HepG2 (cell line): ENCODE data around the gene IGDCC3. TPM values are rescaled to one million over a fixed set of nuclear protein-coding genes. Genes with fewer than 3 reads are reported as not detected.

Experiments
- BRD4 ChIP-seq: sonication (generic); formaldehyde crosslinking; IDR thresholded peaks from 2 replicates; pipeline ENCODE4 v1.4.0; 2020; ENCODE audit warnings: missing genetic modification reagents
- CBFB ChIP-seq: sonication (generic); formaldehyde crosslinking; IDR thresholded peaks from 2 replicates; pipeline ENCODE4 v1.4.0; 2020; ENCODE audit warnings: missing genetic modification reagents
- CCAR2 ChIP-seq: fragments of 200-400 bp; formaldehyde crosslinking; optimal IDR thresholded peaks from 2 replicates; pipeline ENCODE3; 2018; ENCODE audit warnings: low read depth, mild to moderate bottlenecking, low read length, moderate library complexity
- DNMT1 ChIP-seq: sonication (generic); formaldehyde crosslinking; IDR thresholded peaks from 2 replicates; pipeline ENCODE4 v1.5.1; 2020; ENCODE audit warnings: mild to moderate bottlenecking, missing genetic modification reagents
- E2F5 ChIP-seq: sonication (generic); formaldehyde crosslinking; conservative IDR thresholded peaks from 2 replicates; pipeline ENCODE4 v1.4.0; 2020; ENCODE audit warnings: missing genetic modification reagents
- HIVEP1 ChIP-seq: sonication (generic); formaldehyde crosslinking; IDR thresholded peaks from 2 replicates; pipeline ENCODE4 v1.4.0; 2020; ENCODE audit warnings: mild to moderate bottlenecking, missing genetic modification reagents
- KDM3A ChIP-seq: IDR thresholded peaks from 2 replicates; pipeline ENCODE4 v1.6.1; 2018; ENCODE audit warnings: low read depth, missing compliant biosample characterization
- KLF9 ChIP-seq: IDR thresholded peaks from 2 replicates; pipeline ENCODE4 v1.6.1; 2016; ENCODE audit warnings: low read depth
- MED1 ChIP-seq: sonication (generic); formaldehyde crosslinking; IDR thresholded peaks from 2 replicates; pipeline ENCODE4 v1.4.0; 2020; ENCODE audit warnings: missing genetic modification reagents
- MZF1 ChIP-seq: sonication (generic); formaldehyde crosslinking; IDR thresholded peaks from 2 replicates; pipeline ENCODE4 v1.8.1; 2023; ENCODE audit warnings: mild to moderate bottlenecking, missing genetic modification reagents, borderline replicate concordance
- NFE2L2 ChIP-seq: fragments of 150-350 bp; IDR thresholded peaks from 2 replicates; pipeline ENCODE4 v1.6.1; 2014; ENCODE audit warnings: low read length
- THRA ChIP-seq: sonication (generic); formaldehyde crosslinking; IDR thresholded peaks from 2 replicates; pipeline ENCODE4 v1.4.0; 2020; ENCODE audit warnings: missing genetic modification reagents, borderline replicate concordance
- TRAFD1 ChIP-seq: sonication (generic); formaldehyde crosslinking; IDR thresholded peaks from 2 replicates; pipeline ENCODE4 v1.5.1; 2020; ENCODE audit warnings: missing genetic modification reagents, mild to moderate bottlenecking, borderline replicate concordance
- ZNF121 ChIP-seq: sonication (generic); formaldehyde crosslinking; IDR thresholded peaks from 2 replicates; pipeline ENCODE4 v1.5.0; 2020; ENCODE audit warnings: mild to moderate bottlenecking, missing genetic modification reagents
- ZNF205 ChIP-seq: IDR thresholded peaks from 2 replicates; pipeline ENCODE4 v1.6.1; 2018; ENCODE audit warnings: missing biosample characterization, missing genetic modification reagents
- ZNF281 ChIP-seq: sonication (generic); formaldehyde crosslinking; IDR thresholded peaks from 2 replicates; pipeline ENCODE4 v1.4.0; 2020; ENCODE audit warnings: missing genetic modification reagents, borderline replicate concordance
- ZNF382 ChIP-seq: sonication (generic); formaldehyde crosslinking; IDR thresholded peaks from 2 replicates; pipeline ENCODE4 v1.5.0; 2020; ENCODE audit warnings: missing genetic modification reagents, mild to moderate bottlenecking, borderline replicate concordance
- ZNF547 ChIP-seq: sonication (generic); formaldehyde crosslinking; IDR thresholded peaks from 2 replicates; pipeline ENCODE4 v1.5.1; 2020; ENCODE audit warnings: mild to moderate bottlenecking, missing genetic modification reagents
- ZNF574 ChIP-seq: sonication (generic); formaldehyde crosslinking; IDR thresholded peaks from 2 replicates; pipeline ENCODE4 v1.4.0; 2020; ENCODE audit warnings: missing genetic modification reagents
- ZNF720 ChIP-seq: sonication (generic); formaldehyde crosslinking; IDR thresholded peaks from 2 replicates; pipeline ENCODE4 v1.4.0; 2020; ENCODE audit warnings: missing genetic modification reagents
- polyA plus RNA-seq, 8 experiments: library from polyadenylated mRNA; depleted of rRNA in 3 of 8; stranded (reverse) in 7 of 8; unstranded in 1 of 8; fragments of >200 nt; fragmentation: Illumina TruSeq in 4 of 8; extraction: Trizol in 4 of 8; gene quantifications; 2 replicates each; pipeline versions ENCODE4 v1.2.1 to v1.2.3, GENCODE V29; 2011 to 2016; ENCODE audit warnings: low read depth in 4 of 8, missing spikeins in 1 of 8, mixed read lengths in 1 of 8; ENCODE audit not compliant: insufficient read depth in 1 of 8
- total RNA-seq, 5 experiments: library from RNA; depleted of rRNA; stranded (reverse); fragments of >200 nt; fragmentation: Illumina TruSeq; extraction: Trizol; gene quantifications; 2 replicates each; pipeline ENCODE4 v1.2.3, GENCODE V29; 2016; ENCODE audit warnings: low read depth in 1 of 5

Gene IGDCC3
- total and polyA plus RNA-seq, 2 of the 13 experiments (the other 11 are each of a cell fraction or from before 2014, with no cell fraction given), result 30.1 to 51.8 TPM

- TF ChIP-seq ZNF382 (CRISPR knock-in tag), result no peak
- peak; percentile 65; the same call in 1 of the 2 replicates for TF ChIP-seq KDM3A (CRISPR knock-in tag)
- TF ChIP-seq DNMT1 (CRISPR knock-in tag), result no peak
- no peak for TF ChIP-seq ZNF547 (CRISPR knock-in tag)
- peak; percentile 79 for TF ChIP-seq ZNF281 (CRISPR knock-in tag)
- TF ChIP-seq TRAFD1 (CRISPR knock-in tag), result no peak
- peak; percentile 76 for TF ChIP-seq HIVEP1 (CRISPR knock-in tag)
- no peak for TF ChIP-seq E2F5 (CRISPR knock-in tag)
- TF ChIP-seq MED1, result peak; percentile 16; the same call in 1 of the 2 replicates
- no peak for TF ChIP-seq ZNF121 (CRISPR knock-in tag)
- TF ChIP-seq ZNF205 (CRISPR knock-in tag), result no peak
- TF ChIP-seq MZF1 (CRISPR knock-in tag), result no peak
- TF ChIP-seq ZNF720 (CRISPR knock-in tag), result no peak
- 0 out of 2 replicates have a peak, but pooled peaks have one; percentile 28 for TF ChIP-seq KLF9
- TF ChIP-seq CCAR2, result no peak
- TF ChIP-seq CBFB (CRISPR knock-in tag), result 0 out of 2 replicates have a peak, but pooled peaks have one; percentile 22
- no peak for TF ChIP-seq THRA (CRISPR knock-in tag)
- peak; percentile 37; the same call in 1 of the 2 replicates for TF ChIP-seq ZNF574
- TF ChIP-seq NFE2L2, result no peak
- no peak for TF ChIP-seq BRD4 (CRISPR knock-in tag)
Measured at GRCh38 chr15:65377976-65378366, at the start of gene IGDCC3 (continued).
